Coronary artery (tissue), 2 donors: Measurements from ENCODE around the gene ARHGAP27.
A peak's percentile ranks its signal among the peaks of the same experiment; 100 is the strongest.

Experiments used
- DNase-seq: peaks from one replicate; pipeline ENCODE4 v3.0.0-alpha.2; 2017; ENCODE audit warnings: low spot score
- H3K27ac ChIP-seq, 2 donors: fragments of 200-600 bp; sonication (generic); one replicate each; pipeline ENCODE4 v1.5.1; 2016 to 2019
- H3K4me3 ChIP-seq: fragments of 200-600 bp; sonication (generic); 2 replicates; pipeline ENCODE4 v1.5.1; 2016; ENCODE audit warnings: mild to moderate bottlenecking, moderate library complexity
- CTCF ChIP-seq: fragments of 200-600 bp; sonication (generic); IDR thresholded peaks from one replicate; pipeline ENCODE4 v1.5.1; 2019; ENCODE audit warnings: antibody characterized with exemption

Gene ARHGAP27

GRCh38 chr17:45411348-45412105 lies 21.1 kb downstream of the ARHGAP27 start:
- peak overlapping the region in 1 of 2 donors; percentile 85 for H3K27ac ChIP-seq
- no peak overlapping the region for H3K4me3 ChIP-seq
- TF ChIP-seq CTCF: no peak
- no peak for DNase-seq

GRCh38 chr17:45410144-45411091 lies 22.3 kb downstream of the ARHGAP27 start:
- TF ChIP-seq CTCF: no peak
- DNase-seq: no peak

GRCh38 chr17:45409659-45410076 lies 23.0 kb downstream of the ARHGAP27 start:
- DNase-seq: no peak
- H3K4me3 ChIP-seq: peak overlapping the region; percentile 58

More at GRCh38 chr17:45410144-45411091, 22.3 kb downstream of the ARHGAP27 start:
- H3K27ac ChIP-seq: peak overlapping the region in 1 of 2 donors; percentile 85
- peak overlapping the region; percentile 58 for H3K4me3 ChIP-seq

GRCh38 chr17:45408611-45409421 lies 23.9 kb downstream of the ARHGAP27 start:
- peak overlapping the region; percentile 58 for H3K4me3 ChIP-seq
- DNase-seq: no peak
- no peak for TF ChIP-seq CTCF
- H3K27ac ChIP-seq: no peak overlapping the region

More at GRCh38 chr17:45409659-45410076, 23.0 kb downstream of the ARHGAP27 start:
- no peak for TF ChIP-seq CTCF
- H3K27ac ChIP-seq: peak overlapping the region in 1 of 2 donors; percentile 85

- H3K4me3 ChIP-seq: peak overlapping the region; percentile 51
- no peak overlapping the region for H3K27ac ChIP-seq
These were observed 26.6 kb downstream of the ARHGAP27 start for GRCh38 chr17:45406107-45406506.

More at GRCh38 chr17:45406107-45406506, 26.6 kb downstream of the ARHGAP27 start:
- no peak for TF ChIP-seq CTCF
- no peak for DNase-seq
